Measurements from ENCODE around the gene POLR2A.
A peak's percentile ranks its signal among the peaks of the same experiment; 100 is the strongest.

Gene POLR2A

DNA sequence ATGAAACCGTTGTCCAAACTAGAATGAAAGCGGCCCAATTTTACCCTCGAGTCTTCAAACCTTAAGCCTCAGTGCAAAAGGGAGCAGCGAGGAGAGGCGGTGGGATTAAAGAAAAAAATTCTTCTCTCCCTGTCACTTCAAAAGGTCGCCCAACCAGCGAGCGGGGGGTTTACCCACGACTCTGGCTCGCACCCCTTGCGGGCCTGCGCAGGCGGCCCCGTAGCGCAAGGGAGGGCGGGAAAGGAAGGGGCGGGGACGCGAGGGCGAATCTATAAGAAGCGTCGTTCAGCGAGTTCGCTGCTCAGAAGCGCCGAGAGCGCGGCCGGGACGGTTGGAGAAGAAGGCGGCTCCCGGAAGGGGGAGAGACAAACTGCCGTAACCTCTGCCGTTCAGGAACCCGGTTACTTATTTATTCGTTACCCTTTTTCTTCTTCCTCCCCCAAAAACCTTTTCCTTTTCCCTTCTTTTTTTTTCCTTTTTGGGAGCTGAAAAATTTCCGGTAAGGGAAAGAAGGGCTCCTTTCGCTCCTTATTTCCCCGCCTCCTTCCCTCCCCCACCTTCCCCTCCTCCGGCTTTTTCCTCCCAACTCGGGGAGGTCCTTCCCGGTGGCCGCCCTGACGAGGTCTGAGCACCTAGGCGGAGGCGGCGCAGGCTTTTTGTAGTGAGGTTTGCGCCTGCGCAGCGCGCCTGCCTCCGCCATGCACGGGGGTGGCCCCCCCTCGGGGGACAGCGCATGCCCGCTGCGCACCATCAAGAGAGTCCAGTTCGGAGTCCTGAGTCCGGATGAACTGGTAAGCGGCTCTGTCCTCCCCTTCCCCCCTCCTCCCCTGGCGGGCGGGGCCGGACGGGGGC, at the start of gene POLR2A:
TSS of gene POLR2A (plus strand) at position 300 of the 852 bp plus-strand sequence.
- DNase-seq: peak; percentile 65

DNA sequence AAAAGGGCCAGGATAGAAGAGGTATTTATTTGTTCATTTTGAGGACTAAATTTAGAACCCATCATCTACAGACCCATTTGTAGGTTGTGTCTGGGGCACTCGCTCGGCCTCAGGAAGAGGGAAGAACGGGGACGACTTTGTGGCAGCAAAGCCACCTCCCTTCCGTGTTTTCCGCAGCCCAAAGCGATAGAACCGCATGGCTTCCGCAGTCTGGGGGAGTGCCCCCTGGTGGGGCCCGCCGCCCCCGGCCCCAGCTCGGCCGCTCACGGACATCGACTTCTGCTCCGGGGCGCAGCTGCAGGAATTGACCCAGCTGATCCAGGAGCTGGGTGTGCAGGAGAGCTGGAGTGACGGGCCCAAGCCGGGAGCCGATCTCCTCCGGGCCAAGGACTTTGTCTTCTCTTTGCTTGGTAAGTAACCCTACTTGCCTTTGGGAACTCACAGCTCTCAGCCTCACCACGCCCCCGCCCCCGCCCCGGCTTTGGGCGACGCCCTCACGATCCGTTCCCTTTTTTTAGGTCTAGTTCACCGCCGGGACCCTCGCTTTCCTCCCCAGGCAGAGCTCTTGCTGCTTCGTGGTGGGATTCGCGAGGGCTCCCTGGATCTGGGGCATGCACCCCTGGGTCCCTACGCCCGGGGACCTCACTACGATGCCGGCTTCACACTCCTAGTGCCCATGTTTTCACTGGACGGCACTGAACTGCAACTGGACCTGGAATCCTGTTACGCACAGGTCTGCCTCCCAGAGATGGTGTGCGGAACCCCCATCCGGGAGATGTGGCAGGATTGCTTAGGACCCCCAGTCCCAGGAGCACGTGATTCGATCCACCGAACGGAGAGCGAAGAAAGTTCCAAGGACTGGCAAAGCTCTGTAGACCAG, 48.2 kb upstream of the POLR2A start:
- no peak for DNase-seq

DNA sequence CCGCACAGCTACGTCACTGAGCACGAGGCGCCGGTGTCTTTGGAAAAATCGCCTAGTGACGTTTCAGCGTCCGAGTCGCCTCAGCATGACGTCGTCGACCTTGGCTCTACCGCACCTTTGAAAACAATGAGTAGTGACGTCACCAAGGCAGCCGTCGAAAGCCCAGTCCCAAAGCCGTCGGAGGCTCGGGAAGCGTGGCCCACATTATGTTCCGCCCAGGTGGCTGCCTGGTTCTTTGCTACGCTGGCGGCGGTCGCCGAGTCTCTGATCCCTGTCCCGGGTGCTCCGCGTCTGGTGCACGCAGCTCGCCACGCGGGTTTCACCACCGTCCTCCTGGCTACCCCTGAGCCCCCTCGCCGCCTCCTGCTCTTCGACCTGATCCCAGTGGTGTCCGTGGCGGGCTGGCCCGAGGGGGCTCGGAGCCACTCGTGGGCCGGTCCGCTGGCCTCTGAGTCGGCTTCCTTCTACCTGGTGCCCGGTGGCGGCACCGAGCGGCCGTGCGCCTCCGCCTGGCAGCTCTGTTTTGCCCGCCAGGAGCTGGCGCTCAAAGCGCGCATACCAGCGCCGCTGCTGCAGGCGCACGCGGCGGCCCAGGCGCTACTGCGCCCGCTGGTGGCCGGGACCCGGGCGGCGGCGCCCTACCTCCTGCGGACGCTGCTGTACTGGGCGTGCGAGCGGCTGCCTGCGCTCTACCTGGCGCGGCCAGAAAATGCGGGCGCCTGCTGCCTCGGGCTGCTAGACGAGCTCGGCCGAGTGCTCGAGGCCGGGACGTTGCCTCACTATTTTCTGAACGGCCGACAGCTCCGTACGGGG, 47.4 kb upstream of the POLR2A start:
- peak; percentile 73 for DNase-seq

DNA sequence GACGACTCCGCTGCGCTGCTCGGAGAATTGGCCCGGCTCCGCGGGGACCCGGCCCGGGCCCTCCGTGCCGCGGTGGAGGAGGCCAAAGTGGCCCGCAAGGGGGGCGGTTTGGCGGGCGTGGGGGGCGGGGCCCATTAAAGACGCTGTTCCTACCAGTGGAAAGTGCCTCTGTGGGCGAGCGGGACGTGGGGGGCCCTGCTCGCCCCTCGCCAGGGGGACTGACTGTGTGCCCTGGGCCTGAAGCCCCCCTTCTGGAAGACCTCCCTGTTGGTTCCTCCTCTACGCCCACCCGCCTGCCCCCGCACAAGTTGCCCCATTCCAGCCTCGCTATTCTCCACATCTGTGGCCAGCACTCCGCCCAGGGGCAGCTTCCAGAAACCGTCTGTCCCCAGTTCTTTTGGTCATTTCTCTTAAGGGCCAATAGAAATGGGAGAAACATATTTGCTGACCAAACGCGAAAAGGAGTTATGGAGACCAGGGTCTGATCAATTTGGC, 46.8 kb upstream of the POLR2A start:
- no peak for DNase-seq

DNA sequence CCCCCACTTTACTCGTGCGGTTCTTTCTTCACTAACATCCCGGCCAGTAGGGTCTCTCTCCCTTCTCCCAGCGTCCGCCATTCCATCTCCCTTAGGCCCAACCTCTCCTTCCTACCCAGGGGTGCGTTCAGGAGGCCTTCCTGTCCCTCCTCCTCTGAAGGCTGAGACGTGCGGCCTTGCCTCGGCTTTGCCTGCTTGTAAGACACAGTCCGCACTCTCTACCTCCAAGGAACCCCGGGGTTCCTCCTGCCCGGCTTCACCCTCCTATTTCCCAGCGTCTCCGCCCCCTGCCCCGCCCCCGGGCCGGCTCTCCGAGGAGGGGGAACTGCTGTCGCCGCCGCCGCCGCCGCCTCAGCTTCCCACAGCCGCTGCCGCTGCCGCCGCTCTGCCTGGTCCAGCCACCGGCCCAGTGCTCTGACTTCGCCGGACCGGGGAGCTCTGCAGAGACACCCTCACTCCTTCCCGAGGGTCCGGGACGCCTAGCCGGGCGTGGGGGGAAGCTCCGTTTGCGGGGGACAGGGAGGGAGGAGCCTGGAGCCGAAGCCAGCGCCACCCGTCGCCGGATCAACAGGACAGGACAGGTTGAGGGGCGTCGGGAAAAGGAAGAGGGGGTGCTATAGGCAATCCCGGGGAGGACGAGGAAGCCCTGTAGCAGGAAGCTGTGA, 46.1 kb upstream of the POLR2A start:
- DNase-seq: no peak

DNA sequence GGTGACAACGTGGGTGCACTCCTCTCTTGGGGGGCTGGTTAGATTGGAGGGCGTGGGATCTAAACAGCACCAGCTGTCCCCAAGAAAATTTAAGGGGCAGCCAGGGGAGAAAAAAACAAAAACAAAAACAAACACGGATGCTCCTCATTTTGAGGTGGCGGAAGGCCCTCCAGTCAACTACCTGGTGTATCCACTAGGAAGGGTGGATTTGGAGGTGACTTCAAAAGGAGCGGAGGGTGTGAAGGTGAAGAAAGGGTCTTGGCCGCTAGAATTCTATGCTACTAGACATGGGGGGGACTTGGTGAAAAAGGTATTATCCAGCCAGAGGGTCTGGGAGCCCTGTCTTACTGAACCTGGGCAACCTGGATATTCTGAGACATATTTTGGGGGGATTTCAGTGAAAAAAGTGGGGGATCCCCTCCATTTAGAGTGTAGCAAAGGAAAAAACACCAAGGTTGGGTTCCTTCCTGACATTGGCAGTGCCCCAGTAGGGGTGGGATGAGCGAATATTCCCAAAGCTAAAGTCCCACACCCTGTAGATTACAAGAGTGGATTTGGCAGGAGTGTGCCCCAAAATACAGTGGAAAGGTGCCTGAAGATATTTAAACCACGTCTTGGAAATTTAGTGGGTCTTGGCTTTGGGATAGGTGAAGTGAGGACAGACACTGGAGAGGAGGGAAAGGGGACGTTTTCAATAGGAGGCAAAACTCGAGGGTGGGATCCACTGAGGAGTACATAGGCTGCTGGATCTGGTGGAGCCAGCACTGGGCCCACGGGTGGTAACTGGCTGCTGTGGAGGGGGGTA, 45.3 kb upstream of the POLR2A start:
- no peak for DNase-seq

DNA sequence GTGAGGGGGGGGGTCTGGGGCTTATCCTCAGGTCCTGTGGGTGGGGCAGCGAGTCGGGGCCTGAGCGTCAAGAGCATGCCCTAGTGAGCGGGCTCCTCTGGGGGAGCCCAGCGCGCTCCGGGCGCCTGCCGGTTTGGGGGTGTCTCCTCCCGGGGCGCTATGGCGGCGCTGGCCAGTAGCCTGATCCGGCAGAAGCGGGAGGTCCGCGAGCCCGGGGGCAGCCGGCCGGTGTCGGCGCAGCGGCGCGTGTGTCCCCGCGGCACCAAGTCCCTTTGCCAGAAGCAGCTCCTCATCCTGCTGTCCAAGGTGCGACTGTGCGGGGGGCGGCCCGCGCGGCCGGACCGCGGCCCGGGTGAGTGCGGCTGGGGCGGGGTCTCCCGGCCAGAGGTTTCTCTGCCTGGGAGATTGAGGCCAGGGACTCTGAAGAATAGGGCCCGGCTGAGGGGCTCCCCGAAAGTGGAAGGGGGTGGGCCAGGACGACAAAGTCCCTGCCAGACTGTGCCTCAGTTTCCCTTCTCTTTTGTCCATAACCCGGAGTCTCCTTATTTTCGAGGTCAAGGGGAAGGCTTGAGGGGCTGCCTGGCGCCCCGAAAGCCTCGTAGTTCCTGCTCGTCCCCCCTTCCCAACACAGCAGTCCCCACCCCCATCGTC, 44.6 kb upstream of the POLR2A start, which contains the start of gene FGF11:
TSS of gene FGF11 (plus strand) at position 51 of the 651 bp plus-strand sequence. CDS start at position 160, 109 bp downstream.
- DNase-seq: no peak

DNA sequence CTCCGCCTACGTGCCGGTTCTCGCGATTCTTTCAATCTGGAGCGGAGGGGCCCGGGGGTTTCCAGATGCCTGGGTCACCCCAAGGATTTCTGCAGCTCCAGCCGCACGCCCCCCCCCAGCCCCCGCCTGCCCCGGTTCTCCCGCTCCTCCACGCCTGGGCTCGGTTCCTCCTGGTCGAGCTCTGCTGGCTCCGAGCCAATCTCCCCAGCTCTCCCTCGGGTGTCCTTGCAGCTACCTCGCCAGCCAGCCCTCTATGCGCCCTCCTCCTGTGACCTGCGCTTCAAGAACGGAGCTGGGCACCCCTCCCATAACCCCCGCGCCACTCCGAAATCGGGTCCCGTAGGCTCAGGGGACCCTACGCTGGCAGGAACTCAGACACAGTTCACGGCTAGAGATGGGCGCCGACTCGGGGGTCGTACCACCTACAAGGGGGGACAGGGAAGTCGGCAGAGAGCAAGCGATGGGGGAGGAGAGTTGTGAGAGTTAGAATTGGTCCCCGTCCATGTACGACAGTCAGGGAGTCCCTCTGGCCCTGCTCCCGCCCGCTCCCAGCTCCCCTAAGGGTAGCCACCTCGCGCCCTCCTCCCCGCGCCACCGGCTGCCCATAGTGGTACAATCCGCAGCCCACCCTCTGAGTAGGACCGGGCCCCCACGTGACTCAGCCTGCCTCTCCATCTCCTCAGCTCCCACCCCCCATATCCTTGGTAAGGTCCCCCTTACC, 43.9 kb upstream of the POLR2A start:
- no peak for DNase-seq

DNA sequence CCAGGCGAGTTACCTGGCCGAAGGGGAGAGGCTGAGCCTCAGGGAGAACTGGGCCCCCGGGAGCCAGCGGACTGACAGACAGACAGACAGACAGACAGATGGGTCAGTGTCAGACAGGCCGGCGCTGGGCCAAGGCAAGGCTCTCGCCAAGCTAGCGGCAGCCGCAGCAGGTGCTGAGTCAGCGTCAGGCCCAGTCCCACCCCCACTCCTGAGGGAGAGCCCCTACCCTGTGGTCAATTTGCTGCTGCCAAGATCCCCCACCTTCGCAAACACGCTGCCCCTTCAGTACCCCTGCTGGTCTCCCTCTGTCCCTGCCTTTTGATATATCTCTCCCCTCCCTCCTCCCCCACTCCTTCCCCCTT, 43.4 kb upstream of the POLR2A start:
- DNase-seq: no peak

DNA sequence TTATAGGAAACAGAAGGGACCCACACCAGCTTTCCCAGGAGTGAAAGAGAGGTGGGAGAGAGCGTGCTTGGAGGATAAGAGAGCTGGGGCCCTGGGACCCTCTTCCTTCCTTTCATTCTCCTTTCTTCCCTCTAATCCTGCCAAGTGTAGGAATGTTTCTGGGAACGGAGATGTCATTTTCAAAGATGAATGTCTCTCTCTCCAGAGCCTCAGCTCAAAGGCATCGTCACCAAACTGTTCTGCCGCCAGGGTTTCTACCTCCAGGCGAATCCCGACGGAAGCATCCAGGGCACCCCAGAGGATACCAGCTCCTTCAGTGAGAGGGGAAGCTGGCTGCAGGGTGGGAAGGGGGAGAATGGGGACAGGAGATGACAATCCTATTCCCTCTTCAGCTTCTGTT, 42.9 kb upstream of the POLR2A start:
- no peak for DNase-seq

DNA sequence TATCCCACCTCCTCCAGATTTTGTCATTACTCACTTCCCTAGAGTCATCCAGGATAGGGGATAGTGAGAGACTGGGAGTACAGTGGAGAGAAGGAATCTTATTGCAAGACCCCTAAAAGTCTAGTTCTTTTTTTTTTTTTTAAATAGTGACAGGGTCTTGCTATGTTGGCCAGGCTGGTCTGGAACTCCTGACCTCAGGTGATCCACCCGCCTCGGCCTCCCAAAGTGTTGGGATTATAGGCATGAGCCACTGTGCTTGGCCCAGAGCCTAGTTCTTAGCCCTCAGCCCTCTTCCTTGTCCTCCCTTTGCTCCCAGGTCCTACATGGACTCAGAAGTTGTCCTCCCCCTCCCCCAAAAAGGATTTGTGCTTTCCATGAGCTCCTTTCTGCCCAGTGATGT, 42.0 kb upstream of the POLR2A start:
- DNase-seq: no peak

DNA sequence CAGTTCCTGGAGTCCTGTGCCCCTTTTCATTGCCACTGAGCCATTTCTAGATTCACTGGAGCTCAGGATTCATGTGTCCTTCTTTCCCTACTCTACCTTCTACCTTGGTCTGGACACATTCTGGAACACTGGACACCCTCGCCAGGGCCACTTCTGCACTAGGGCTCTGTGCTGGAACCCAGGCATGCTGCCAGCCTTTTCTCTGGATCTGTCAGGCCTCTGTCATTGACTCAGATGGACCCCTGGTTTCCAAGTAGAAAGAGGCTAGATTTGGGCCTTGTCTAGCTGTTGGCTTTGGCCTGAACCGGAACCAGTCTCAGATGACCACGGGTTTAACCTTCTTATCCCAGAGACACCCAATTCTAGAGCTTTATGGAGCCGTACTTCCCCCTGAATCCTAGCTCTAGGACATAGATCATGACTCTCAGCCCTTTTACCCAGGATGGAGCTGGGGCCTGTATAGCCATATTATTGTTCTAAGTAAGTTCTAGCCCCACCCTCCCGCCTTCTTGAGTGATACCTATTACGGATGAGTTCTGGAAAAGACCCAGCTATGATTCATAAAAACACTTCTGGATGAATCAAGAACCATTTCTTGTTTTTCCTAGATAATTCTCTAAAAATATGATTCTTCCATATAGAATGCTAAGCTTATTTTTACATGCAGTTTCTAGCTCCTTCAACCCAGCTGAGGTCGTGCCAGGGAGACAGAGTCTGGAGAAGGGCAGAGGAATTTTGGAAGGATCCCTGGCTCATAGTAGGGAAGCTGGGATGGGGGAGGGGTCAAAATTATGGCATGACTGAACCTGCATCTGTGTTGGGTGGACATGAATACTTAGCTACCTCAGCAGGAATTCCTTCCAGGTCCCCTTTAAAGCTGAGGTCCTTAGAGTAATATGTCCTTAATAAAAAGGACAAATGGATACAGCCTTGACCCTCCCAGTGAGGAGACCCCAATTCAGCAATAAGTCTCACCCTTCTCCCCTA, 40.4 kb upstream of the POLR2A start:
- DNase-seq: no peak

DNA sequence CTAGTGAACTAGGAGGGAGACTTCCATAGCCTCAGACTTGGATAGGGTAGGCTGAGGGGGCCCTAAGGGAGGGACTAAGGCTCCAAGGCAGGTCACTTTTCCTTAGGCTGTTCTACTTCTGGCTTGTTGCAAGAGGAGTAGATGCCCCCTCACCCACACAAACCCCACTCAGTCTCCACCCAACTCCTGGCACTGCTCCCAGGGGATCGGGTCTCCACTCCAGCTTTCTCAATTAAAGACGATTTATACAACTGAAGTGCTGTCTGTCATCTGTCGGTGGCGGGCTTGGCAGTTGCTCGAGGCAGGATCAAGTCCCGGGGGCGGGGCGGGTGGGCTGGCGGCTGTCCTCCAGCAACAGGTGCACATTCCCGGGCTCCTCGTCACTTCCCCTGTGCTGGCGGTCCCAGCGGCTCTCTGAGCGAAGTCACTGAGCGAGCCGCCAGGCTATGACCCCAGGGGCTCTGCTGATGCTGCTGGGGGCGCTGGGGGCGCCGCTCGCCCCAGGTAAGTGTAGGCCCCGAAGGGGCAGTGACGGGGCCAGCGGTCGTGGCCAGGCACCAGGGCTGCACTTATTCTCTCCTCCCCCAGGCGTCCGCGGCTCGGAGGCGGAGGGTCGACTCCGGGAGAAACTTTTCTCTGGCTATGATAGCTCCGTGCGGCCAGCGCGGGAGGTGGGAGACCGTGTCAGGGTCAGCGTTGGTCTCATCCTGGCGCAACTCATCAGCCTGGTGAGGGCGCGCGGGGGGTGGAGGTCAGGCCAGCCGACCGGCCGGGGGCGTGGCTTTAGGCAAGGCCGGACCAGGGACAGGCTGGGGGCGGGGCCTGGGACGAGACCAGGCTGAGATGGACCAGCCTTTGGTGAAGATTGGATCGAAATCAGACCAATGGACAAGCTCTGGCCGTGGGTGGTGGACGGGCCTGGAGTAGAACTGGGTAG, 39.2 kb upstream of the POLR2A start, which contains the start of gene CHRNB1:
TSS of gene CHRNB1 (plus strand) at position 380 of the 937 bp plus-strand sequence. CDS start at position 447, 67 bp downstream.
- no peak for DNase-seq

DNA sequence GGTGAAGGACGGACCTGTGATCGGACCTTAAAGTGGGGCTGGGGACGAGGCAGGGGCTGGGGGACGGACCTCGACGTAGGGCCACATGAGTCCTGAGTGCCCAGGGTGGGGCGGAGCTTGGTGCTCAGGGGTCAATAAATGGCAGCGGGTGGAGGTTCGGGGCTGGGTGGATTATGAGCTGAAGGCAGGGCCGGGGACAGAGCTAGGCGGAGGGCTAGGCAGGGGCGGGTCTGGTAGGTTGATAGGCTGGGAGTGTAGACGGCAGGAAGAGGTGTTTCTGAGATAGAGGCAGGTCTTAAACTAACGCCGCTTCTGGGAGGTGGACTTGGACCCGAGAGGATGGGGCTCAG, 38.6 kb upstream of the POLR2A start:
- DNase-seq: no peak

DNA sequence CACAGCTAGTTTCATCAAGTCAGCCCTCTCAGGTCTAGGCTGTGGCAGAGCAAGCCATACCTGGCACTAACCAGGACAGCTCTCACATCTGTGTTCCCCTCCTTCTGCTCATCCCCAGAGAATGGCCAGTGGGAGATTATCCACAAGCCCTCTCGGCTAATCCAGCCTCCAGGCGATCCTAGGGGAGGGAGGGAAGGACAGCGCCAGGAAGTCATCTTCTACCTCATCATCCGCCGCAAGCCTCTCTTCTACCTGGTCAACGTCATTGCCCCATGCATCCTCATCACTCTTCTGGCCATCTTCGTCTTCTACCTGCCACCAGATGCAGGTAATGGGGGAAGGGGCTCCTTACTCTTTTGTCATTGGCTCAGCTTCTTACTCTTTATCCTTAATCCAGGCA, 35.7 kb upstream of the POLR2A start:
- no peak for DNase-seq

DNA sequence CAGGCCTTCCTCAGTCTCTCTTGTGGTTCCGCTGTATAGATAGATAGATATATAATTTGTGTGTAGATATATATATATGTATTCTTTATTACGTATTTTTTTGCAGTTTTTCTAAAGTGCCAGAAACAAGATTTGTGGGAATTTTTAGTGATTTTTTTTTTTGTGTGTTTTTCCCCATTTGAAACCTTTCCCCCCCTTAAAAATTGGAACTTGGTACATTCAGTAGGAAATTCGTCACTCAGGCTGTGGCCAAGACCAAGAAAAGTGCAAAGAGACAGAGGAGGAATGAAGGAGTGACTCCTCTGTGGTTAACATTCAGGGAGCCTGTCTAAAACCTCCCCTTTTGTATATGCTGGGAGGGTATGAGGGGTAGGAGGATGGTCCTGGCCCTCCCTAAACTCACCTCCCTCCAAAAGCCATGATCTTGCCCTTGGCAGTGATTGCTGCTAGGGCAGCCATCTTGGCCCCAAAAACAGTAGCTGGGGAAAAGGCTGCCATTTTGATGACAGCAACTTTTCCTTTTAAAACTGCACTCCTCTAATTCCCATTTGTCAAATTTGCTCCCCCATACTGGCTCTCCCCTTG, 24.1 kb upstream of the POLR2A start:
- no peak for DNase-seq
